ENCODE results near the gene ZFYVE28.

Gene ZFYVE28

GRCh38 chr4:2284934-2285612 lies 133.4 kb downstream of the ZFYVE28 start:
- TF ChIP-seq SIN3A (IDR thresholded peaks at IDR 0.05; ENCODE audit: borderline replicate concordance, insufficient read depth, low read length) (no peak), TAF1 (IDR thresholded peaks at IDR 0.05; ENCODE audit: borderline replicate concordance, insufficient read depth, low read length) (no peak), POLR2AphosphoS5 (IDR thresholded peaks at IDR 0.05; ENCODE audit: low read depth, low read length) (no peak), FOXP2 (optimal IDR thresholded peaks at IDR 0.05; ENCODE audit: borderline replicate concordance, extremely low read depth, extremely low read length, insufficient read depth) (no peak)
- TF ChIP-seq, protein P1, sequence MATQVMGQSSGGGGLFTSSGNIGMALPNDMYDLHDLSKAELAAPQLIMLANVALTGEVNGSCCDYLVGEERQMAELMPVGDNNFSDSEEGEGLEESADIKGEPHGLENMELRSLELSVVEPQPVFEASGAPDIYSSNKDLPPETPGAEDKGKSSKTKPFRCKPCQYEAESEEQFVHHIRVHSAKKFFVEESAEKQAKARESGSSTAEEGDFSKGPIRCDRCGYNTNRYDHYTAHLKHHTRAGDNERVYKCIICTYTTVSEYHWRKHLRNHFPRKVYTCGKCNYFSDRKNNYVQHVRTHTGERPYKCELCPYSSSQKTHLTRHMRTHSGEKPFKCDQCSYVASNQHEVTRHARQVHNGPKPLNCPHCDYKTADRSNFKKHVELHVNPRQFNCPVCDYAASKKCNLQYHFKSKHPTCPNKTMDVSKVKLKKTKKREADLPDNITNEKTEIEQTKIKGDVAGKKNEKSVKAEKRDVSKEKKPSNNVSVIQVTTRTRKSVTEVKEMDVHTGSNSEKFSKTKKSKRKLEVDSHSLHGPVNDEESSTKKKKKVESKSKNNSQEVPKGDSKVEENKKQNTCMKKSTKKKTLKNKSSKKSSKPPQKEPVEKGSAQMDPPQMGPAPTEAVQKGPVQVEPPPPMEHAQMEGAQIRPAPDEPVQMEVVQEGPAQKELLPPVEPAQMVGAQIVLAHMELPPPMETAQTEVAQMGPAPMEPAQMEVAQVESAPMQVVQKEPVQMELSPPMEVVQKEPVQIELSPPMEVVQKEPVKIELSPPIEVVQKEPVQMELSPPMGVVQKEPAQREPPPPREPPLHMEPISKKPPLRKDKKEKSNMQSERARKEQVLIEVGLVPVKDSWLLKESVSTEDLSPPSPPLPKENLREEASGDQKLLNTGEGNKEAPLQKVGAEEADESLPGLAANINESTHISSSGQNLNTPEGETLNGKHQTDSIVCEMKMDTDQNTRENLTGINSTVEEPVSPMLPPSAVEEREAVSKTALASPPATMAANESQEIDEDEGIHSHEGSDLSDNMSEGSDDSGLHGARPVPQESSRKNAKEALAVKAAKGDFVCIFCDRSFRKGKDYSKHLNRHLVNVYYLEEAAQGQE (IDR thresholded peaks at IDR 0.05; ENCODE audit: insufficient read depth in 1 of 2, low read depth in 2 of 2, low read length in 2 of 2) = no peak

DNA sequence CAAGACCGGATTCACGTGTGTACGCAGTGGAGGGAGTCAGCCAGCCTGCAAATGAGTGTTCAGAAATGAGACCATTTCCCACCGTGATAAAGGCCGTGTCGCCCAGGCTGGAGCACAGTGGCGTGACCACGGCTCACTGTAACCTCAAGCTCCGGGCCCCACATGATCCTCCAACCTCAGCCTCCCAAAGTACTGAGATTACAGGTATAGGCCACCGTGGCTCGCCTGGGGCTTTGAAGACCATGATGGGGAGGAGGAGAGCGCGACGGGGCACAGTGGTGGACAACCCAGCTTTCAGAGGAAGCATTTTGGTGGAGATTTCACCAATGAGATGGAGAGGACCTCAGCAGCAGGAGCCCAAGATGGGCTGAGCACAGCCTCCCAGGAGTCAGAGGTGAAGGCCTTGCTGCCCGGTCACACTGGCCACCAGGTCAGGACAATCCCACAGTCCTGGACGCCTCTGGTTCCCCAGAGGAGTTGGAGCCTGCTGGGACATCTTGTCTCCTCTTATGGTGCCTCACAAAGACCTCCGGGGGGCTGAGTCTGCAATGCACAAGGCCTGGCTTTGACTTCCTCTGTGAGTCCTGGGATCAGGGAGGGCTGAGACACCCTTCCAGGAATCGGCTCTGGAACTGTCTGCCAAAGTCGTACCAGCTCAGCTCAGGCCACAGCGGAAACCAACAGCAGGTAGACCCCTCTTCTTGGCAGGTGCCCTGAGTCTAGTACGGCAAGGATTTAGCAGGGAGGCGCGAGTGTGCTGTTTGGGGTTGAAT lies 134.1 kb downstream of the ZFYVE28 start:
- TF ChIP-seq FOXP2 (optimal IDR thresholded peaks at IDR 0.05; ENCODE audit: borderline replicate concordance, extremely low read depth, extremely low read length, insufficient read depth) = no peak
- TF ChIP-seq, protein P1 (IDR thresholded peaks at IDR 0.05; ENCODE audit: insufficient read depth in 1 of 2, low read depth in 2 of 2, low read length in 2 of 2) = no peak
- no peak for TF ChIP-seq TAF1 (IDR thresholded peaks at IDR 0.05; ENCODE audit: borderline replicate concordance, insufficient read depth, low read length)
- TF ChIP-seq SIN3A (IDR thresholded peaks at IDR 0.05; ENCODE audit: borderline replicate concordance, insufficient read depth, low read length) = no peak
- TF ChIP-seq POLR2AphosphoS5 (IDR thresholded peaks at IDR 0.05; ENCODE audit: low read depth, low read length) = no peak

- TF ChIP-seq, protein P1 (IDR thresholded peaks at IDR 0.05; ENCODE audit: insufficient read depth in 1 of 2, low read depth in 2 of 2, low read length in 2 of 2) = no peak
These were observed 135.2 kb downstream of the ZFYVE28 start for GRCh38 chr4:2283199-2283711.

DNA sequence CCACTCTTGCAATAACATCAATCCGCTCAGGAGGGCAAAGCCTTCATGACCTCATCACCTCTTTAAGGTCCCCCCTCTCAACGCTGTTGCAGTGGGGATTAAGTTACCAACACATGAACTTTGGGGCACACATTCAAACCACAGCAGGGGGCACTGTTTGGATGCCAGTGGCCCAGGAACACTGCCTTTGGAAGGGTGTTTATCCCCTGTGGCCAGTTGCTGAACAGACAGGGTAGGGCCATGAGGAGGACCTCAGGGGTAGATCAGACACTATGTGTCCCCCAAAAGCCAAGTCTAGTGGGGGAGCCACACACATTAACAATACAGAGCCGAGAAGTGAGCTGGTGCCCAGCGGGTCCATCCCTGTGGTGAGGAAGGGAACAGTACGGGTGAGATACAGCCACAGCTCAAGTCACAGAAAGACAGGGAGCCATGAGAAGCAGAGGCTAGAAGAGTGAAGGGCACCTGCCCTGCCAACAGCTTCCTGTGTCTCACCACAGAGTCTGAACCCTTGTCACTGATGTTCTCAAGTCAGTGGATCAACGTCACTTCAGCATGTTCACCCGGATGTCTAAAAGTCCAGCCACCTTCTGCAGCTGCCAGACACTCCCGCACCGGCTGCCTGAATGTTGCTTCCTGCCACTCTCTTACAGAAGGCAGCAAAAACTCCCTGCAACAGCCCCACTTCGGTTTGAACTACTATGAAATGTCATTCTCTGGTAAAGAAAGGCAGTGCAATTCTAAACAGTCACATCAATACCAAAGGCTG lies 136.7 kb downstream of the ZFYVE28 start:
- TF ChIP-seq SIN3A (IDR thresholded peaks at IDR 0.05; ENCODE audit: borderline replicate concordance, insufficient read depth, low read length) (no peak), FOXP2 (optimal IDR thresholded peaks at IDR 0.05; ENCODE audit: borderline replicate concordance, extremely low read depth, extremely low read length, insufficient read depth) (no peak), POLR2AphosphoS5 (IDR thresholded peaks at IDR 0.05; ENCODE audit: low read depth, low read length) (no peak), TAF1 (IDR thresholded peaks at IDR 0.05; ENCODE audit: borderline replicate concordance, insufficient read depth, low read length) (no peak)
- TF ChIP-seq, protein P1 (IDR thresholded peaks at IDR 0.05; ENCODE audit: insufficient read depth in 1 of 2, low read depth in 2 of 2, low read length in 2 of 2) = no peak
